H1 (cell line): ENCODE results near the gene BABAM2. TPM values are rescaled to one million over a fixed set of nuclear protein-coding genes. Genes with fewer than 3 reads are reported as not detected.

ENCODE experiments used
- CTCF ChIA-PET: fragments of 300-600 bp; sonication (Branson Sonifier 250); formaldehyde crosslinking; loops from one replicate; lab custom pipeline; 2021; ENCODE audit not compliant: partially characterized antibody; lab: Charles Lee
- POLR2A ChIA-PET: fragments of 300-600 bp; sonication (Branson Sonifier 250); formaldehyde crosslinking; loops from one replicate; lab custom pipeline; 2021; ENCODE audit warnings: inconsistent platforms; ENCODE audit not compliant: partially characterized antibody; lab: Charles Lee
- DNase-seq, 2 experiments: peaks; one replicate each; pipeline versions ENCODE4 v3.0.0 to v3.0.0-alpha.2; 2010 to 2022; ENCODE audit warnings: low spot score in 2 of 2, low read depth in 1 of 2, mixed read lengths in 1 of 2
- FAIRE-seq: peaks from 2 replicates; lab custom pipeline; 2011; peaks lifted over from hg19 to GRCh38; lab: Jason Lieb, UNC
- H2AFZ ChIP-seq: 2 replicates; pipeline ENCODE4 v1.8.1; 2012; ENCODE audit warnings: low read length, inconsistent platforms
- H2AK5ac ChIP-seq: 2 replicates; pipeline ENCODE4 v1.6.1; 2013; ENCODE audit warnings: low read depth, low read length
- H2BK120ac ChIP-seq: replicated peaks from 2 replicates; pipeline ENCODE3; 2013; ENCODE audit warnings: low read depth, low read length, inconsistent platforms
- H2BK12ac ChIP-seq: 2 replicates; pipeline ENCODE4 v1.6.1; 2013; ENCODE audit warnings: low read depth, low read length
- H2BK15ac ChIP-seq: 2 replicates; pipeline ENCODE4 v1.6.1; 2013; ENCODE audit warnings: low read length
- H2BK20ac ChIP-seq: 2 replicates; pipeline ENCODE4 v1.6.1; 2013; ENCODE audit warnings: low read length
- H2BK5ac ChIP-seq: 2 replicates; pipeline ENCODE4 v1.6.1; 2013; ENCODE audit warnings: low read depth, low read length
- H3K14ac ChIP-seq: 2 replicates; pipeline ENCODE4 v1.6.1; 2013; ENCODE audit warnings: inconsistent platforms; ENCODE audit not compliant: insufficient read length
- H3K18ac ChIP-seq: 2 replicates; pipeline ENCODE4 v1.6.1; 2013; ENCODE audit warnings: low read length; ENCODE audit errors: extremely low read depth
- H3K23ac ChIP-seq: 2 replicates; pipeline ENCODE4 v1.6.1; 2013; ENCODE audit warnings: inconsistent platforms; ENCODE audit not compliant: insufficient read length
- H3K23me2 ChIP-seq: 2 replicates; pipeline ENCODE4 v1.6.1; 2013; ENCODE audit warnings: low read depth, low read length
- H3K27ac ChIP-seq: 2 replicates; pipeline ENCODE4 v1.6.1; 2011; ENCODE audit warnings: low read depth, low read length, inconsistent platforms
- H3K27me3 ChIP-seq, 4 experiments: replicated peaks in 1 of 4; 1 replicate in 1 of 4; 2 replicates in 3 of 4; pipeline versions ENCODE4 v1.6.1 to v1.8.1; 2011 to 2013; ENCODE audit warnings: low read length in 3 of 4, mild to moderate bottlenecking in 3 of 4, inconsistent platforms in 2 of 4, mixed read lengths in 2 of 4, moderate library complexity in 1 of 4; ENCODE audit not compliant: control insufficient read depth in 3 of 4, insufficient read depth in 3 of 4; ENCODE audit errors: extremely low read depth in 1 of 4
- H3K36me3 ChIP-seq, 4 experiments: 2 replicates each; pipeline versions ENCODE4 v1.6.1 to v1.8.1; 2011 to 2013; ENCODE audit warnings: mild to moderate bottlenecking in 4 of 4, low read length in 3 of 4, moderate library complexity in 2 of 4, control low read depth in 1 of 4, inconsistent platforms in 1 of 4; ENCODE audit not compliant: insufficient read depth in 4 of 4, control insufficient read depth in 2 of 4
- H3K4ac ChIP-seq: replicated peaks from 2 replicates; pipeline ENCODE3; 2013; ENCODE audit warnings: low read length, low read depth, mixed read lengths, inconsistent platforms; ENCODE audit not compliant: insufficient read length
- H3K4me1 ChIP-seq, 4 experiments: replicated peaks in 1 of 4; 1 replicate in 1 of 4; 2 replicates in 3 of 4; pipeline versions ENCODE4 v1.6.1 to v1.8.1; 2011 to 2013; ENCODE audit warnings: low read length in 3 of 4, inconsistent platforms in 2 of 4, mixed read lengths in 1 of 4; ENCODE audit not compliant: insufficient read depth in 4 of 4, control insufficient read depth in 3 of 4
- H3K4me2 ChIP-seq, 2 experiments: 2 replicates each; pipeline versions ENCODE4 v1.6.1 to v1.8.1; 2011 to 2013; ENCODE audit warnings: low read depth in 2 of 2, low read length in 2 of 2, control low read depth in 1 of 2, inconsistent platforms in 1 of 2, mild to moderate bottlenecking in 1 of 2; ENCODE audit not compliant: insufficient read depth in 1 of 2
- H3K4me3 ChIP-seq, 4 experiments: fragments of 200-600, 300-600 bp in 1 of 4; sonication (generic), shearing (Covaris generic), sonication (Bioruptor Twin) in 1 of 4; 2 replicates each; pipeline versions ENCODE4 v1.5.1 to v1.8.1; 2011 to 2016; ENCODE audit warnings: low read length in 4 of 4, low read depth in 3 of 4, control low read depth in 2 of 4, inconsistent platforms in 2 of 4, mild to moderate bottlenecking in 2 of 4, mixed read lengths in 1 of 4, moderate library complexity in 1 of 4; ENCODE audit not compliant: insufficient read depth in 2 of 4; ENCODE audit errors: extremely low read depth in 1 of 4
- H3K56ac ChIP-seq: replicated peaks from 2 replicates; pipeline ENCODE3; 2013; ENCODE audit warnings: low read depth, mild to moderate bottlenecking, mixed read lengths, low read length, inconsistent platforms; ENCODE audit not compliant: insufficient read length
- H3K79me1 ChIP-seq: 2 replicates; pipeline ENCODE4 v1.6.1; 2013; ENCODE audit warnings: low read depth, low read length, control low read depth
- H3K79me2 ChIP-seq, 2 experiments: 2 replicates each; pipeline versions ENCODE4 v1.6.1 to v1.8.1; 2012 to 2013; ENCODE audit warnings: low read length in 2 of 2, mild to moderate bottlenecking in 2 of 2, inconsistent platforms in 1 of 2; ENCODE audit not compliant: insufficient read depth in 2 of 2, control insufficient read depth in 1 of 2
- H3K9ac ChIP-seq, 4 experiments: replicated peaks in 1 of 4; 1 replicate in 1 of 4; 2 replicates in 3 of 4; pipeline versions ENCODE4 v1.6.1 to v1.8.1; 2011 to 2013; ENCODE audit warnings: low read depth in 3 of 4, low read length in 3 of 4, control low read depth in 2 of 4, mild to moderate bottlenecking in 2 of 4, moderate library complexity in 2 of 4, inconsistent platforms in 1 of 4; ENCODE audit errors: extremely low read depth in 1 of 4
- H3K9me3 ChIP-seq, 2 experiments: 2 replicates each; pipeline versions ENCODE4 v1.6.1 to v1.8.1; 2012 to 2013; ENCODE audit warnings: mild to moderate bottlenecking in 2 of 2, moderate library complexity in 2 of 2, control low read depth in 1 of 2, inconsistent platforms in 1 of 2, low read depth in 1 of 2, low read length in 1 of 2, mixed read lengths in 1 of 2; ENCODE audit not compliant: insufficient read depth in 2 of 2
- H4K20me1 ChIP-seq, 2 experiments: replicated peaks in 1 of 2; 2 replicates each; pipeline versions ENCODE3 to v1.8.1; 2011 to 2013; ENCODE audit warnings: inconsistent platforms in 2 of 2, low read length in 2 of 2, mild to moderate bottlenecking in 1 of 2; ENCODE audit not compliant: insufficient read depth in 2 of 2, control insufficient read depth in 1 of 2
- H4K5ac ChIP-seq: 2 replicates; pipeline ENCODE4 v1.6.1; 2013; ENCODE audit warnings: low read length, low read depth, mixed read lengths, inconsistent platforms; ENCODE audit not compliant: insufficient read length
- H4K8ac ChIP-seq: 2 replicates; pipeline ENCODE4 v1.8.0; 2013; ENCODE audit warnings: mild to moderate bottlenecking, moderate library complexity, low read length, inconsistent platforms; ENCODE audit not compliant: insufficient read depth; ENCODE audit errors: extremely low read depth
- H4K91ac ChIP-seq: replicated peaks from 2 replicates; pipeline ENCODE3; 2013; ENCODE audit warnings: low read length, mixed read lengths, inconsistent platforms; ENCODE audit not compliant: insufficient read length
- CEBPB ChIP-seq: IDR thresholded peaks from 2 replicates; pipeline ENCODE4 v1.6.1; 2012; ENCODE audit warnings: low read depth, low read length
- SP1 ChIP-seq: IDR thresholded peaks from 2 replicates; pipeline ENCODE4 v1.6.1; 2011; ENCODE audit warnings: low read depth, low read length
- WGBS, 2 experiments: shearing (Covaris generic) in 1 of 2; methylation state at CpG; one replicate each; pipeline versions ENCODE4 v1.1.6 to v1.1.7; 2013 to 2015; ENCODE audit warnings: low lambda C conversion rate in 2 of 2, mixed read lengths in 2 of 2, inconsistent platforms in 1 of 2, low coverage in 1 of 2, missing lambda C conversion rate in 1 of 2; ENCODE audit not compliant: insufficient replicate concordance in 2 of 2, insufficient coverage in 1 of 2, insufficient read length in 1 of 2; ENCODE audit errors: extremely low coverage in 1 of 2, missing lambda C conversion rate in 1 of 2; 5-methylcytosine and 5-hydroxymethylcytosine counted together
- polyA plus RNA-seq, 7 experiments: library from polyadenylated mRNA; depleted of rRNA in 3 of 7; stranded (reverse) in 5 of 7; unstranded in 2 of 7; fragments of >200 nt in 5 of 7; fragments of 200-250 nt in 2 of 7; gene quantifications; 1 replicate in 5 of 7; 2 replicates in 1 of 7; 4 replicates in 1 of 7; pipeline versions ENCODE4 v1.2.1 to v1.2.3, GENCODE V29; 2011 to 2013; ENCODE audit warnings: missing spikeins in 2 of 7, mixed read lengths in 2 of 7
- total RNA-seq: library from RNA; stranded (reverse); fragmentation: NEBNext Ultra II Directional; extraction: Animal tissue kit (Norgen Biotek cat#: 25700); gene quantifications from 2 replicates; pipeline ENCODE4 v1.2.1, GENCODE V29; 2021

Gene BABAM2
- total and polyA plus RNA-seq, 2 of the 8 experiments (the other 6 are each of a cell fraction or from before 2014, with no cell fraction given) = 15.8 to 20.9 TPM

- no peak overlapping the region for H3K4me3 ChIP-seq
- DNase-seq (no peak), FAIRE-seq (no peak)
- ChIA-PET POLR2A (no interaction called here), CTCF (no interaction called here)
- H4K5ac ChIP-seq = no peak overlapping the region
- H2BK20ac ChIP-seq = no peak overlapping the region
- 93% methylated on average over 2 of the region's 2 CpGs; no CpG with 5 or more reads in 1 of the 2 experiments for WGBS, 2 experiments
- H3K36me3 ChIP-seq = no peaks in the 10 kb centered on the region
- no peak overlapping the region for H4K8ac ChIP-seq
- H3K4ac ChIP-seq = no peak overlapping the region
- no peak overlapping the region for H4K91ac ChIP-seq
- no peak overlapping the region for H2BK120ac ChIP-seq
- H3K27ac ChIP-seq = no peak overlapping the region
- H3K56ac ChIP-seq = no peak overlapping the region
- H2BK5ac ChIP-seq = no peak overlapping the region
- H3K23me2 ChIP-seq = peaks cover 1% of the 10 kb centered on the region; the same call in 1 of the 2 replicates
- H3K4me1 ChIP-seq = no peaks in the 10 kb centered on the region
- H3K23ac ChIP-seq = no peak overlapping the region
- no peak overlapping the region for H3K4me2 ChIP-seq
- no peak overlapping the region for H2AK5ac ChIP-seq
- no peaks in the 10 kb centered on the region for H3K9me3 ChIP-seq
- H2AFZ ChIP-seq = no peak overlapping the region
- peaks cover 0 to 1% of the 10 kb centered on the region in 2 experiments for H4K20me1 ChIP-seq
- H3K79me2 ChIP-seq = no peaks in the 10 kb centered on the region
- no peaks in the 10 kb centered on the region for H3K79me1 ChIP-seq
- H3K14ac ChIP-seq = no peak overlapping the region
- H3K18ac ChIP-seq = no peak overlapping the region
- H2BK12ac ChIP-seq = no peak overlapping the region
- no peak overlapping the region for H3K9ac ChIP-seq
- H2BK15ac ChIP-seq = no peak overlapping the region
- TF ChIP-seq CEBPB (no peak), SP1 (no peak)
- no peaks in the 10 kb centered on the region for H3K27me3 ChIP-seq
Observed at GRCh38 chr2:28082131-28082530, 191.6 kb downstream of the BABAM2 start.
